Activated naive CD4-positive, alpha-beta T cell treated with anti-CD3 and anti-CD28 coated beads, Interleukin-2, amount 50 U/mL, for 16 hours (primary cell): ENCODE results near the gene CLSTN2.
"Not testable (repeated sequence)": the region's sequence is repeated elsewhere in the genome, so short reads cannot be mapped to it uniquely, and the experiment has no call there.

ENCODE experiments used
- DNase-seq: peaks from one replicate; pipeline ENCODE4 v3.0.0-alpha.2; 2020

Gene CLSTN2

GRCh38 chr3:140394488-140395133 is 459.6 kb downstream of the CLSTN2 start:
- no peak for DNase-seq

GRCh38 chr3:140395134-140396075 is 460.4 kb downstream of the CLSTN2 start:
- no peak for DNase-seq

GRCh38 chr3:140396110-140396509 is 461.1 kb downstream of the CLSTN2 start:
- no peak for DNase-seq

- DNase-seq = no peak
These were observed 462.9 kb downstream of the CLSTN2 start for GRCh38 chr3:140397847-140398246.

- no peak for DNase-seq
These were observed 463.4 kb downstream of the CLSTN2 start for GRCh38 chr3:140398387-140398786.

GRCh38 chr3:140399871-140400270 is 464.9 kb downstream of the CLSTN2 start:
- DNase-seq = no peak

GRCh38 chr3:140403079-140403478 is 468.1 kb downstream of the CLSTN2 start:
- DNase-seq = no peak

GRCh38 chr3:140403608-140404007 is 468.6 kb downstream of the CLSTN2 start:
- no peak for DNase-seq

GRCh38 chr3:140406655-140407054 is 471.7 kb downstream of the CLSTN2 start:
- DNase-seq = no peak

- no peak for DNase-seq
These were observed 473.3 kb downstream of the CLSTN2 start for GRCh38 chr3:140408252-140408651.

GRCh38 chr3:140416666-140417065 is 481.7 kb downstream of the CLSTN2 start:
- DNase-seq = no peak

GRCh38 chr3:140420621-140421357 is 485.8 kb downstream of the CLSTN2 start:
- DNase-seq = no peak

GRCh38 chr3:140421884-140422283 is 486.9 kb downstream of the CLSTN2 start:
- DNase-seq = no peak

GRCh38 chr3:140423146-140423545 is 488.2 kb downstream of the CLSTN2 start:
- no peak for DNase-seq

GRCh38 chr3:140423574-140423973 is 488.6 kb downstream of the CLSTN2 start:
- not testable (repeated sequence) for DNase-seq

- DNase-seq = no peak
These were observed 489.2 kb downstream of the CLSTN2 start for GRCh38 chr3:140424211-140424610.

GRCh38 chr3:140424726-140425125 is 489.7 kb downstream of the CLSTN2 start:
- no peak for DNase-seq

GRCh38 chr3:140427786-140428185 is 492.8 kb downstream of the CLSTN2 start:
- no peak for DNase-seq

GRCh38 chr3:140428380-140428779 is 493.4 kb downstream of the CLSTN2 start:
- no peak for DNase-seq

- no peak for DNase-seq
These were observed 494.8 kb downstream of the CLSTN2 start for GRCh38 chr3:140429791-140430190.

GRCh38 chr3:140430494-140430893 is 495.5 kb downstream of the CLSTN2 start:
- DNase-seq = no peak

GRCh38 chr3:140432229-140432669 is 497.3 kb downstream of the CLSTN2 start:
- no peak for DNase-seq

GRCh38 chr3:140433431-140433830 is 498.4 kb downstream of the CLSTN2 start:
- no peak for DNase-seq
